Panc1 (cell line): ENCODE results near the gene ACP4.

Experiments used
- TF ChIP-seq, protein P1 (sequence below): fragments of 450-650 bp; IDR thresholded peaks from 2 replicates; pipeline ENCODE4 v1.5.1; 2017; ENCODE audit warnings: mild to moderate bottlenecking
- TF ChIP-seq, protein P2 (sequence below), 2 experiments: IDR thresholded peaks; 2 replicates each; pipeline ENCODE4 v1.6.1; 2011 to 2012; ENCODE audit warnings: low read depth in 2 of 2, control low read depth in 1 of 2, low read length in 1 of 2, mild to moderate bottlenecking in 1 of 2, moderate library complexity in 1 of 2; ENCODE audit not compliant: insufficient read depth in 1 of 2

DNA sequence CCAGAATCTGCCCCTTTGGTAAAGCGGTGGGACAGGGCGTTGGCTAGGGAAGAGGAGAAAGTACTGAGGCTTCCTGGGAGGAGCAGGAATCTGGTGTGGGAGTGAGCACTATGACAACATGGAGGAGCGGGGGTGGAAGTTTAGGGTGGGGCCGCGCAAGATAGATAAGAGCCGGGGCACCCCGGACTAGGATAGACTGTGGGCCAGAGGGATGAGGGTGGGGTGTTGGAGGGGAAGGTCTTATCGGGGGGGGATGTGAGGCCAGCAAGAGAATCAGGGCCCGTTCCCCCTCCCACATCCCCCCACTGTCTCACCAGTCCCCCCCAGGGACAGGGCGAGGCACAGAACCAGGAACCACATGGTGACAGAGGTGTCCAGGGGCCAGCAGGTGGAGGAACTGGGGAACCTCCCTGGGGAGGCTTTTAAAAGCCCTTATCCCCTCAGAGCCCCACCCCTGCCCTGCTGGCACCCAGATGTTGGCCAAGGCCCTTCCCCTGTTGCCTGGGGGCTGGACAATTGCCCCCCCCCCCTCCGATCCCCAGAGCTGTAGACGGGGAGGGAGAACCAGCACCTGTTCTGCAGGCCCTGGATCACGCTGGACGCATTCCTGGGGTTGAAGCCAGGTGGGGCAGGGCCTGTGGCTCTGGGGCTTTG is 33.3 kb downstream of the ACP4 start, which contains the start of gene KLK1:
- TF ChIP-seq, protein P1, sequence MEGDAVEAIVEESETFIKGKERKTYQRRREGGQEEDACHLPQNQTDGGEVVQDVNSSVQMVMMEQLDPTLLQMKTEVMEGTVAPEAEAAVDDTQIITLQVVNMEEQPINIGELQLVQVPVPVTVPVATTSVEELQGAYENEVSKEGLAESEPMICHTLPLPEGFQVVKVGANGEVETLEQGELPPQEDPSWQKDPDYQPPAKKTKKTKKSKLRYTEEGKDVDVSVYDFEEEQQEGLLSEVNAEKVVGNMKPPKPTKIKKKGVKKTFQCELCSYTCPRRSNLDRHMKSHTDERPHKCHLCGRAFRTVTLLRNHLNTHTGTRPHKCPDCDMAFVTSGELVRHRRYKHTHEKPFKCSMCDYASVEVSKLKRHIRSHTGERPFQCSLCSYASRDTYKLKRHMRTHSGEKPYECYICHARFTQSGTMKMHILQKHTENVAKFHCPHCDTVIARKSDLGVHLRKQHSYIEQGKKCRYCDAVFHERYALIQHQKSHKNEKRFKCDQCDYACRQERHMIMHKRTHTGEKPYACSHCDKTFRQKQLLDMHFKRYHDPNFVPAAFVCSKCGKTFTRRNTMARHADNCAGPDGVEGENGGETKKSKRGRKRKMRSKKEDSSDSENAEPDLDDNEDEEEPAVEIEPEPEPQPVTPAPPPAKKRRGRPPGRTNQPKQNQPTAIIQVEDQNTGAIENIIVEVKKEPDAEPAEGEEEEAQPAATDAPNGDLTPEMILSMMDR = no peak
- TF ChIP-seq, protein P2, sequence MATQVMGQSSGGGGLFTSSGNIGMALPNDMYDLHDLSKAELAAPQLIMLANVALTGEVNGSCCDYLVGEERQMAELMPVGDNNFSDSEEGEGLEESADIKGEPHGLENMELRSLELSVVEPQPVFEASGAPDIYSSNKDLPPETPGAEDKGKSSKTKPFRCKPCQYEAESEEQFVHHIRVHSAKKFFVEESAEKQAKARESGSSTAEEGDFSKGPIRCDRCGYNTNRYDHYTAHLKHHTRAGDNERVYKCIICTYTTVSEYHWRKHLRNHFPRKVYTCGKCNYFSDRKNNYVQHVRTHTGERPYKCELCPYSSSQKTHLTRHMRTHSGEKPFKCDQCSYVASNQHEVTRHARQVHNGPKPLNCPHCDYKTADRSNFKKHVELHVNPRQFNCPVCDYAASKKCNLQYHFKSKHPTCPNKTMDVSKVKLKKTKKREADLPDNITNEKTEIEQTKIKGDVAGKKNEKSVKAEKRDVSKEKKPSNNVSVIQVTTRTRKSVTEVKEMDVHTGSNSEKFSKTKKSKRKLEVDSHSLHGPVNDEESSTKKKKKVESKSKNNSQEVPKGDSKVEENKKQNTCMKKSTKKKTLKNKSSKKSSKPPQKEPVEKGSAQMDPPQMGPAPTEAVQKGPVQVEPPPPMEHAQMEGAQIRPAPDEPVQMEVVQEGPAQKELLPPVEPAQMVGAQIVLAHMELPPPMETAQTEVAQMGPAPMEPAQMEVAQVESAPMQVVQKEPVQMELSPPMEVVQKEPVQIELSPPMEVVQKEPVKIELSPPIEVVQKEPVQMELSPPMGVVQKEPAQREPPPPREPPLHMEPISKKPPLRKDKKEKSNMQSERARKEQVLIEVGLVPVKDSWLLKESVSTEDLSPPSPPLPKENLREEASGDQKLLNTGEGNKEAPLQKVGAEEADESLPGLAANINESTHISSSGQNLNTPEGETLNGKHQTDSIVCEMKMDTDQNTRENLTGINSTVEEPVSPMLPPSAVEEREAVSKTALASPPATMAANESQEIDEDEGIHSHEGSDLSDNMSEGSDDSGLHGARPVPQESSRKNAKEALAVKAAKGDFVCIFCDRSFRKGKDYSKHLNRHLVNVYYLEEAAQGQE (IDR thresholded peaks at IDR 0.05; ENCODE audit: insufficient read depth in 1 of 2, low read depth in 2 of 2, low read length in 1 of 2) = no peak
